Stromal cell of bone marrow (primary cell): ENCODE results near the gene GPD1.

Experiments used
- DNase-seq: peaks from one replicate; pipeline ENCODE4 v3.0.0-alpha.2; 2012; ENCODE audit warnings: low read depth

GPD1 gene

DNA sequence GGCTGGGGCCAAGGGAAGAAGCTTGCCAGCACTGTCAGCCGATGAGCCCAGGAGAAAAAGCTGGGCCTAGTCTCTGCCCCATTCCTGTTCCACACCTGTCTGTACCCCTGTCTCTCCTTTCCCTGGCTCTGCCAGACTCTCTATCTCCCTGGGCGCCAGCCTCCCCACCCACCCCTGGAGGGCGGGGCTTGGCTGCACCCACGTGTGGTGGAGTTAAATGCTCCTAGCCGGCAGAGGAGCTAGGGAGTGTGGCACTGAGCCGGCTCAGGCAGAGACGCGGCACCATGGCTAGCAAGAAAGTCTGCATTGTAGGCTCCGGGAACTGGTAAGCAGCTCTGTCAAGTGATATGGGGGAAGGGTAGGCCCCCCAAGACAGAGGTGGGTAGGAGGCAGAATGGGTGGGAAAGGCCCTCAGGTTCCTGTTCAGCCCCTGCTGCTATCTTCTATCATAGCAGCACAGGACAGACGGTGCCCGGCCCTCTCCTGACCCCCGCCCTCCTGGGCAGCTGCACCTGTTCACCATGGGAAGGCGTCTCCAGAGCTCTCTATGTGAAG, at the start of gene GPD1:
TSS of gene GPD1 (plus strand) at position 242 of the 555 bp plus-strand sequence. CDS start at position 285, 43 bp downstream.
- DNase-seq = no peak

DNA sequence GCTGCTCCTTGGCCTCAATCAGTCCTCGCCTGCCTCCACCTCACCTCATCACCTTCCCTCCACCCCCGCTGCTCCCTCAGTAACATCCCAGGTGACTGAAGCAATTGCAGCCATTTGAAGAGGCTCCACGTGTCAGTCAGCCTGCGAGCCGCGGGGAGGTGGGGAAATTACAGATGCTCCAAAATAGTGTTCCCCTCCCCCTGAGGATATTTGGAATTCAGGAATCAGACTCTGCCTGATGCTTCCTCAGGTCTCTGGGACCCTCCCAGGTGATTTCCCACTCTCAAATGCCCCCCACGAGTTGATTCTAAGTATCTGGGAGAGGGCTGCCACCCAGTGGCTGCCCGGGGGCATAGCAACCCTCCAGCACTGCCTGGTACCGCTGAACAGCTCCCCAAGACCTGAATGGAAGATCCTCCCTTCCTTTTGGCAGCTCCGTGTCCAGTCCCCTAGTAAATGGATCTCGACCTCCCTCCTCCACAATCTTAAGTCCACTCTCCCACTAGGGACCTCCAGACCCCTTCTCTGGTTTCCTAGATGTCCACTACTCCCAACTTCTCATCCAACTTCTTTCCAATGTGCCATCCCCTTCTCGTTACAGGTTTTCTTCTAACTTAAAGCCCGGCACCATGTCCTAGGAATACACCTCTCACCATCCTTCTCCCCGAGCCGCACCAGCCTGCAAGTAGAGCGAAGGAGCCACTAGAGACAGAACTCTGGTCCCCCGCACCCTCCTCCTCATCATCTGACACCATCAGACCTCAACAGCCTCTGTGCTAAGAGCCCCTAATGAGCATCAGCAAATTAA, 47.8 kb upstream of the GPD1 start:
- DNase-seq = no peak

DNA sequence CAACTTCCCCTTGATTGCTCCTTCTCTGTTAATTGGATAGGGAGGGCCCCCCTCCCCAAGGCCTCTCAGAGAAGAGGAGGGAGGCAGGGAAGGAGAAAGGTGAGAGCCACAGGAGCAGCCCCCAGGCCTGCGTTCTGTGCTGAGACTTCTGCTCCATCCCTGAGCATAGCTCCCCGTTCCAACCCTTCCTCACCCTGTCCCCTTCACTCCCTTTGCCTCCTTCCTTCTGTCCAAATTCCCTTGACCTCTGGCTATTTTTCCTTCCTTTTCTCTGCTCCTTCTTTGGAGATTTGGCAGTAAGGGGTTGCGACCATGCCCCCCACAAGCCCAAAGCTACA, 47.2 kb upstream of the GPD1 start:
- no peak for DNase-seq

DNA sequence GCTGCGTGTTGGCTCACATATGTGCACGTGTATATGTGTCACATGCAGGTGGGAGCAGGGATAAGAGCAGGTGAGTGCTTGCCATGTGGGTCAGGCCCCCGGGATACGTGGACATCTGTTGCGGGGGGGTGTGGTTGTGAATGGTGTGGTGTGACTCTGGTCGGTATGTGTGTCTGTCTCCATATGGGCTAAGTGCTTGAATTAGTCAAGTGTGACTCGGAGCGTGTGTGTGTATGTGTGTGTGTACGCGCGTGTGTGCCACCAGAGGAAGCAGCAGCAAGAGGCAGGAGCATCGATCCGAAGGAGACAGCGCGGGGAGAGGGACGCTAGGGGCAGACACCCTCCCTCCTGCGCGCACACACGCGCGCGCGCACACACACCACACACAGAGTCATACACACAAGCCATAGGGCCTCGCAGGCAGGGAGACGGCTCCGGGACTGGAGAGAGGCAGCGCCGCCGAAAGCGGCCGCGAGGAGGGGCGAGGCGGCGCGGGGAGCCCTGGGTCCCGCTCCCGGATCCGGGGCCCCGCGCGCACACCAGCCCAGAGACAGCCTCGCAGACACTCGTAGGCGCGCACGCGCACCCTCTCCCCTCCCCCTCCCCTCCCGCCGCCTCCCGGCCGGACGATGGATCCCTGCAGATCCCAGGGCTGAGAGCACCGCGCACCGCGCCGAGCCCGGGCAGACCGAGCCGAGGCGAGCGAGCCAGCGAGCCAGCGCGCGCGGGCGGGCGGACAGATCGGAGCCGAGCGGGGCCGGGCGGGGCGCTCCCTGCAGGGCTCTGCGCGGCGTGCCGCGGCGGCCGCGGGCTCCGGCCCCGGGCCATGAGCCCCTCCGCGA, 46.6 kb upstream of the GPD1 start, which contains the start of gene ASIC1:
TSS of gene ASIC1 (plus strand) at position 597 of the 842 bp plus-strand sequence. CDS start 1,171 bp downstream, outside the sequence.
- DNase-seq = peak; percentile 40

DNA sequence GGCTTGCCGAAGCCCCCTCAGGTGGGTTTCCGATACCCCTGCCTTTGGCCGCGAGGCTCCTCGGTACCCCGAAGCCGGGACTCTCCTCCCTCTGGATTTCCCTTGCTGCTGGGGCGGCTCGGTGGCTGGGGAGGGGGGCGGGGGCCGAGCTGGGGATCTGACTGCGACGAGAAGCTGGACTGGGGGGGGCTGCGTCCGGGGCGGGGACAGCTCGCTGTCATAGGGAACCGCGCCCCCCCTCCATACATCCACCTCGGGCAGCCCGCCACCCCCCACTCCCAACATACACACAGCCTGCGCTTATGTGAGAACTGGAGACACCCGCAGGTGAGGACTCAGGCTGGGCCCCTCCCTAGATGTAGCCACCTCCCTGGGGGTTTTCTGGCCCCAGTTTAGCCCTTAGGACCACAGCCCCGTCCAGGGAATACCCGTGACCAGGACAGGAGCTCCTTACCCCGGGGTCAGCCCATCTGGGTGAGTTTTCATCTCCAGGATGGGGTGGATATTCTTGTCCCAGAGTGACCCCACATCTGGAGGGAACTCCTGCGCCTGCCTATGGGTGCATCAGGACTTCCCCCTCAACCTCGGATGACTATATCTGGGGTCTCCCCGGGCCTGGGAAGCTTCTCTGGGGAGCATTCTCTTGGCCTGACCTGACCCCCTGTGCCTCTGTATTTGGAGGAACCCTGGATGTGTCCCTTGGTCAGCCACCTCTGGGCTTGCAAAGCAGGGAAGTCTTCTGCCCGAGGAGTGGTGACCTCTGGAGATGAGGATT, 45.7 kb upstream of the GPD1 start:
- no peak for DNase-seq

DNA sequence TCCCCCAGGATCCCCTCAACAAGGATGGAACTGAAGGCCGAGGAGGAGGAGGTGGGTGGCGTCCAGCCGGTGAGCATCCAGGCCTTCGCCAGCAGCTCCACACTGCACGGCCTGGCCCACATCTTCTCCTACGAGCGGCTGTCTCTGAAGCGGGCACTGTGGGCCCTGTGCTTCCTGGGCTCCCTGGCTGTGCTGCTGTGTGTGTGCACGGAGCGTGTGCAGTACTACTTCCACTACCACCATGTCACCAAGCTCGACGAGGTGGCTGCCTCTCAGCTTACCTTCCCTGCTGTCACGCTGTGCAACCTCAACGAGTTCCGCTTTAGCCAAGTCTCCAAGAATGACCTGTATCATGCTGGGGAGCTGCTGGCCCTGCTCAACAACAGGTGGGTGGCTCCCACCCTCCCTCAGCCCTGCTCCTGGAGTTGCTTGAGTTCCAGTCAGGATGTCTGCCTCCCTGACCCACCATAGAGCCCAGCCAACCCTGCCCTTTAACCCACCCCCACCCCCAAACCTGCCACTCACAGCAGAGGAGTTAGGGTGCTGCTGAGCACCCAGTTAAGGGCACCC, 45.0 kb upstream of the GPD1 start:
- no peak for DNase-seq

DNA sequence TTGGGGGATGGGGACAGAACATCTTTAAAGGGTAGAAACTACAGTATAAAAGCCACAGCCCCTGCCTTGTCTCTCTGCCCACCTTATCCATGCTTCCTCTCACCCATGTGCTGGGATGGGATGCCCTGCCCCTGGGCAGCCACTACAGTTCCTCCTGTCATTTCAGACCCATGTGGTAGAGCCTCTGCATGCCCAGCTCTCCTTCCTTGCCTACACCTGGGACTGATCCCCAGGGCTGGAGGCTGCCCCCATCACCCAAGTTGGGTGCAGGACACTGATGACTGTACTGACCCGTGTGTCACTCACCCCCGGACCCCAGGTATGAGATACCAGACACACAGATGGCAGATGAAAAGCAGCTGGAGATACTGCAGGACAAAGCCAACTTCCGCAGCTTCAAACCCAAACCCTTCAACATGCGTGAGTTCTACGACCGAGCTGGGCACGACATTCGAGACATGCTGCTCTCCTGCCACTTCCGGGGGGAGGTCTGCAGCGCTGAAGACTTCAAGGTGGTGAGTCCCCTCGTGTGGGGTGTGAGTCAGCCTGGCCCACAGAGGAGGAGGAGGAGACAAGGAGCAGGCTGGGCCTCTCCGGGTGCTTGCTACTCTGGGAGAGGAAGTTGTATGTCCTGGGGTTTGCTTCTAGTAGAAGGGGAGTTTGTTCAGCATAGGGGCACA, 44.2 kb upstream of the GPD1 start:
- DNase-seq = no peak

DNA sequence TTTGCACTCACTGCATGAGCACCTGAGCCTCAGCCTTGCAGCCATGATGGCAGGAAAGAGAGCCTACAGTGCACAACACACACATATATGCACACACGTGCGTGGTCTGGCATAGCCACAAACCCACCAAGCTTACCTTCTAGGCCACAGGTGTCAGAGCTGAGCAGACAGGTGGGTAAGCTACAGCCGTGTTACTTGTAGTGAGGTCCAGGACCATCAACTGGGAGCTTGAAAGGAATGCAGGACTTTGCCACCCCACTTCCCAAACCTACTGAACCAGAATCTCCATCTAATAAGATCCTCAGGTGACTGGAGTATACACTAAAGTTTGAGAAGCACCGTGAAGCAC, 43.7 kb upstream of the GPD1 start:
- no peak for DNase-seq

DNA sequence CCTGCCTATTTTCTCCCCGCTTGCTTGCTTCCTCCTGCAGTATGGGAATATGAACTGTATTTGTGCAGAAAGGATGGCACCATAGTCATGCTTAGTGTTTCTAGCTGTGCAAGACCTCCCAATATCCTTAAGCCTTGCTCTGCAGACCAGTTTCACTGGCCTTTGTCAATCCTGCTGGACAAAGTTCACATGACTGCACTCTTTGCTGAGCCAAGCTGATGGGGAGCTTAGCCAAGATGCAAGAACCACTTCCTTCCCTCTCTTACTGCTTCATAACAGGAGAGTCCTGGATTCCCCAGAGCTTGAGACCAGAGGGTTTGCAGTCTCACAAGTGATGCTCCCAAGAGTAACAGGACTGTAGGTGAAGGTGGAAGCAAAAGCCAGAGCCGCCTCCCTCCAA, 42.6 kb upstream of the GPD1 start:
- no peak for DNase-seq

DNA sequence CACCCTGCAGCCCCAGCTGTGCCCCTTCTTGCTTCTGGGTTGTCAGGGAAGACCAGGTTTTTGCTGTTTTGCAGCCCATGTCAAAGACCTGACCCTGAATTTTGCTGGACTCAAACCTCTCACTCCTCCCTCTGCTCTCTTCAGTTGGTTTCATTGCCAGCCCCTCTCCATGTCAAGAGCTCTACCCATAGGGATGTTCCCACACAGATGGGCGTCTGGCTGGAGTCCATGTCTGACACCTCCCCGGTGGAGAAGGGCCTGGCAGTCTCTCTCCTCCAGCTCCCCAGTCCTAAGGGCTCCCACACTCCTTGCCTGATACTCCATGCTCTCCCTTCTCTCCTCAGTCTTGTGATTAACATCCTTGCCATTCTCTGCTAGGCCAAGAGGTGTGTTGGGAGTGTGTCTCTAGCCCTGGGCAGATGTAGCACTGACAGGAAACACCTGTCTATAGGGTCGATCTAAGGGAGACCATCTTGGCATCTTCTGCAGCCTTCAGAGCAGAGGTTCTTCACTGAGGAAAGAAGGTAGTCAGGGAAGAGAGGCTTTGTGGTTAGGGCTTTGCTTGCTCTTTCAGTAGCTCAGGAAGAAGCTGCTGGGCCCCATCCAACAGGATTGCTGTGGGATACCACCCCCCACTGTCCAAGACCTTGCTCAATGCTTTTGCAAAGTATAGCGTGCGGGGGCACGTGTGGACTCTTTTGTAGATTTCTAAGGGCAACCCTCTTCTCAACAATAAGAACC, 41.7 kb upstream of the GPD1 start:
- no peak for DNase-seq

DNA sequence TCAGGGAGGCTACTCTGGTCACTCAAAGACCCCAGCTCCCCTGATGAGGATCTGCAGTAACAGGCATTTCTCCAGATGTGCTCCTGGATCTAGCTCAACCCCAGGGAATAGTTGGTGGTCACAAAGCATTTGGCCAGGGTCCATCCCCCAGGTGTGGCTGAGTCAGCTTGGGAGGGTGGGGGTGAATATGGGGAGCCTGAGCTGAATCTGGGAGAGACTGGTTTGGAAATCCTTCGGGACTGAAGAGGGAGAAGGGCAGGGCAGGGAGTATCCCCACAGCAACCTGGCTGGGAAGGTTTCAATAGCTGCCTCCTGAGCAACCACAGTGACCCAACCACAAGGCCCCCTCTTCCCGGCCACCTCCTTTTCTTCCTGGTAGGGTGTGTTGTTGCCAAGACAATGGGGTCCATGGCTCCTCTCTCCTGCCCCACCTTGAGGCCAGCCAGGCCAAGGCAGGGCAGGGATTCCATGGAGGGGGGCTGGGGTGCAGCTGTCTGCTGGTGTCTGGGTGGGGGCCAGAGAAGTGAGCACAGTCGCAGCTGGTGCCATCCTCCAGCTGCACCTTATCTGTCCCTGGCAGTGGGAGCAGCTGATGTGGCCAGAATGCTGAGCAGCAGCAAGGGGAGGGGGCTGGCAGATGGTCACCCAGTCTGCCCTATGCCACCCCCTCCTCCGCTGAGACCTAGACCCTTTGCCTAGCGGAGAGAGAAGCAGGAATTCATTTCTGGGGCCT, 40.9 kb upstream of the GPD1 start:
- no peak for DNase-seq

DNA sequence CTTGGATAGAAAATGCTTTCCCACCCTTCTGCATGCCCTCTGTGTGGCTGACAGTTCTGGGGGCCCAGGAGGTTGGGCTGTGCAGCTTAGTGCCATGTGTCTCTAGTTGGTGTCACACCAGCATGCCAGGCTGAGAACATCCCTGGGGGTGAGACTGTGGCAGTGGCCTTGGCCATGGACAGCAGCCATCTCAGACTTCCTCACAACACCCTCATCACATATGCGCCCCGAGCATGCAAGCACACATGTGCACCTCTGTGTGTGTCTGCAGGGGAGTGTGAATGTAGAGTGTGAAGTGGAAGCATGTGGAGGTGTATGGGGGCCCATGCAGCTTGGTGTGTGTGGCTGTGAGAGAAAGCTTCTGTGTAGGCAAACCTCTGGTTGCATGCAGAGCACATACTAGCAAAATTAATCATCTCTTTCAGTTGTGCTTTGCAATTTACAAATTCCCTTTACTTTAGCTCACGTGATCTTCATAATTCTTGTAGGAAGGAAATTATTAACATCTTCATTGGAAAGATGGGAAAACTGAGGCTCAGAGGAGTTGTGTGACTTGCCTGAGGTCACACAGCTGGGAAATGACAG, 38.0 kb upstream of the GPD1 start:
- no peak for DNase-seq

DNA sequence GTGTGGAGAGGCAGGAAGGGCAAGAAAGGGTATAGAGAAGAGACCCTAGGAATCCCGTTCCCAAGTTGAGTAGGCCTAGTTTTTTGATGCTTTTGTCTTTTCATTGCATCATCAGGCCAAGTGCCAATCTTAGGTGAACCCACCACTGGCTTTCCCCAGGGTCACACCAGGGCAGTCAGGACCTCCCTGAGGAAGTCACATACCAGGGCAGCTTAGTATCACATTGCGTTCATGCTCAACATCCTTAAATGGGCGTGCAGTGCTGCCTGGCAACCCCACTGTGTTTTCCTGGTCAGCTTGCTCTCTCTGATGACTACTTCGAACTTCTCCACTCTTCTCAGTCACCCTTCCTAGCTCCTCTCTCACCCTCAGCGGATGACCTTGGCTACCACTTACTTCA, 37.4 kb upstream of the GPD1 start:
- peak; percentile 83 for DNase-seq

DNA sequence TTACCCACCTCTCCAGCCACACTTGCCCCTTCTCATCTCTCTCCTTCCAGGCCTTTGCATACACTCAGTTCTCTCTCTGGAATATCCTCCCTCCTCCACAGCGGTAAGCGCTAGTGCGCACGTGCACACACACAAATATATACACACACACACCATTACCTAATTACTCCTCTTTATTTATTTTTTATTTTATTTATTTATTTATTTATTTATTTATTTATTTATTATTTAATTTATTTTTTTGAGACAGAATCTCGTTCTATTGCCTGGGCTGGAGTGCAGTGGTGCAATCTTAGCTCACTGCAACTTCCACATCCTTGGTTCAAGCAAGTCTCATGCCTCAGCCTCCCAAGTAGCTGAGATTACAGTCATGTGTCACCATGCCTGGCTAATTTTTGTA, 34.7 kb upstream of the GPD1 start:
- no peak for DNase-seq

DNA sequence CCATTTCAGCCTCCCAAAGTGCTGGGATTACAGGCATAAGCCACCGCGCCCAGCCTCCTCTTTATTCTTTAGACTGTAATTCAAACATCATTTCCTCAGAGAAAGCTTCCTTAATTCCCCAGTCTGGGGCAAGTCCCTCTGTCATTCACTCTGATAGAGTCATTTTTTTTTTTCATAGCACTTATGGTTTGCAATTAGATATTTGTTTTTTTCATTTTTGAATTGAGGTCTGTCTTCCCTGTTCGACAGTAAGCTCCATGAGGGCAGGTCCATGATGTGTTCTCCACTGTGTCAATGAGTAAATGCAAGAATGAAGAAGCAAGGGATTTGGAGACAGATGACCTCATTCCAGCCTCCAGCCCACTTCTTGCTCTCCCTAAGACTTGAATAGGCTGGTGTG, 34.3 kb upstream of the GPD1 start:
- DNase-seq = no peak

DNA sequence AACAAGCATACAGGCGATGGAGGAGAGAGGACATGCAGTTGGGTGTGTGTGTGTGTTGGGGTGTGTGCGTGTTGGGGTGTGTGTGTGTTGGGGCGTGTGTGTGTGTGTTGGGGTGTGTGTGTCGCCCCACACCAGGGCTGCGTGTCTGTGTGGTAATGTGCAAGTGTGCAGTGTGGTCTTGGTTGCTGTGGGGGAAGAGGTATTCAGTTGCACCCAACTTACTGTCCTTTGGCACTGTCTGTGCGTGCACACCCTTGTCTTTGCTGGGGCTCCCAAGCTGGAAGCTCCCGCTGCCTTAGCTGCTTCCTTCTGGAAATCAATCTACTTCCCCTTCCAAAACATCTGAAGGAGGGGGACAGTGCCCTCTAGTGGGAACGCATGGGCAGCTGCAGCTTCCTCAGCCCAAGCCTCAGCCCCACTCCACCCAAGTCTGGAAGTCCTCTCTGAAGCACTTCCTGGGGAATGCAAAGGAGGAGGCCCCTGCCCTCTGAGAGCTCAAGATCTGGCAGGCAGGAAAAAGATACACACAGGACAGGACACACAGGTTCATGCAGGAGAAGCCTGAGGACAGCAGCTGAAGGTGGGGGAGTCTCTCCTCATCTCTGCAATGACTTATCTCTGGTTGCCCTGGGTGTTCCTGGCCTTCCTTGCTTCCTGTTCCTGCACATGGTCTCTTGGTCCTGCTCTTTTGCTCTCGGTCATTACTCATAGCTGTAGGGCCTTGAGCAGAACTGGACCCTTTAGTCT, 33.3 kb upstream of the GPD1 start:
- DNase-seq = peak; percentile 68

DNA sequence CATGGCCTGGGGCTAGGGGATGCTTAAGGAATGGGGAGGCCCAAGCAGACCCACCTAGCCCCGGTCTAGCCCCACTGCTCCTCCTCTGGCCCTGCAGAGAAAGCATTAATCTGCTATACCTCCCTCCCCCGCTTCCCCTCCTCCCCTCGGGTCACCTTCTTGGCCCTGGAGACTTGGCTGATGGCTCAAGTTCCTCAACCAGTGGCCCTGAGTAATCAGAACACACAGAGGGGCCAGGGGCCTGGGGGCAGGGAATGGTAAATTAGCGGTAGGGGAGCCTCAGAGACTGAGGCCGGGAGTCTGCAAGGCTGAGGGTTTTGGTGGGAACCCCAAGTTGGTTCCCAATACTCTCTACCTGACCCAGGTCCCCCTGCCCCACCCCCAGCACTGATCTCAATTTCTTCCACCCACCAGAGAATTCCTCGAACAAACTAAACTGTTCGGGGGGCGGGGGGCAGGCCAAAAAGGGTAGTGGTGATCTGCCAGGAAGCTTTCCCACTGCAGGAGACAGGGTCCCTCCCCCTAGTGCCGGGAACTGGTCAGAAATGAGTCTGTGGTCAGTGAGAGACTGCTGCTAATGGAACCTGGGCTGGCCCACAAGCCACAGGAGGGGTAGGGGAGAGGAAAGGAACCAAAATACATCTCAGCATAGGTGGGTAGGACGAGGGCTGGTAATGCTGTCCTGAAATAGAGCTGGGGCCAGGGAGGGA, 31.5 kb upstream of the GPD1 start:
- no peak for DNase-seq

DNA sequence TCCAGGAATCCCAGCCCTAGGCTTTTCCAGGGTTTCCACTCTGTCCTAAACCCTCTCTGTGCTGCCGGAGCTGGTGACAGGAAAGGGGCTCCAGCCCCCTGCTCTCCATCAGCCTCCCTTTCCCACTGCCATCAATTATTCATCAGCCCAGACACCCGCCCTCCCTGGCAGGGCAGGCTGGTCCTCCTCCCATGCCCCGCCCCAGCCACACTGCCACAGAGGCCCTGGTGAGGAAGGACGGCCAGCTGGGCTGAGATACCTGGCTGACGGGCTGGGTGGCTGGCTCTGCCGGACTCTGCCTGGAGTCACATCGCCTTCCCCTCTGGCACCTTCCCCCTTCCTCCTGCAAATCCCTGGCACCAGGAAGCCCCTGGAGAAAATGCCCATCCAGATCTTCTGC, 30.6 kb upstream of the GPD1 start:
- DNase-seq = no peak
